ENCODE measurements around the gene CCDC57.

The CCDC57 gene

DNA sequence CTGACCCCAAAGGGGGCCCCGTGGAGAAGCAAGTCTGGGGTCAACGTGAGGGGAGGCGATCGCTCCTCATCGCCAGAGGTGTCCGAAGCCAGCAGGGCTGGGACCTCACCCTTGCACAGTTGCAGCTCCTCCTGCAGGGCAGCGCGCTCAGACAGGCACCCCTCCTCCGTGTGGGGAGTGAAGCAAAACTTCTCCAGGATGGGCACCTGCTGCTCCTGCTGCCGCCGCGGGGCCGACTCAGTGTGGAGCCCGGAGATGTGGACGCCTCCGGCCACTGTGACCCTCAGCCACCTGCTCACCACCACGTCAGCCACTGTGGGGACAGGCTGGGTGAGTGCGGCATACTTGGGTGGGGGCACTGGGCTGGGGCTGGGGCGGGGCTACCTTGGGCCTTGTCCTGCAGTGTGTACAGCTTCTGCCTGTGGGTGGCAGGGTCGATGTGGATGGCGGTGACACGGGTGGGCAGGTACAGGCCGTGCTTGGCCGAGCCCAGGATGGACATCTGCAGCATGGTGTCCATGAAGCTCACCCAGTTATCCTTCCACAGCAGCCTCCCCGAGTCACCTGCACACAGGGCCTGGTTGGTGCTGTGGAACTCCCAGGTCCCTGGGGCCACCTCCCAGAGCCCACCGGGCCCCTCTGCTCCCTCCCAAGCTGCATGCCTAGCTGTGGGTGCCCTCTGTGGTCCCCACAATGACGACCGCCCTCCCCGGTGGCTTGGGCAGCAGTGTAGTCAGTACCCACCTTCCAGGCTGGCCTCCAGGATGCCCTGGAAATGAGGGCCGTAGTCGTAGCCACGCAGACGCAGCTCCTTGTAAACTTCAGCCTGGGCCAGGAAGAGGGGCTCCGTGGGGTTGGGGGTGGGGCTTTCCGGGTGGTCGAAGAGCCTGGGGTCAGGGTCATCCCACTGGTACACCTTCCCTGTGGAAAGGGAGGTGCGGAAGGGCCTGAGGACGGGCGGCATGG is 125.4 kb downstream of the CCDC57 start:
- no peak for DNase-seq (ENCODE audit: low read depth)
- TF ChIP-seq, protein P1, sequence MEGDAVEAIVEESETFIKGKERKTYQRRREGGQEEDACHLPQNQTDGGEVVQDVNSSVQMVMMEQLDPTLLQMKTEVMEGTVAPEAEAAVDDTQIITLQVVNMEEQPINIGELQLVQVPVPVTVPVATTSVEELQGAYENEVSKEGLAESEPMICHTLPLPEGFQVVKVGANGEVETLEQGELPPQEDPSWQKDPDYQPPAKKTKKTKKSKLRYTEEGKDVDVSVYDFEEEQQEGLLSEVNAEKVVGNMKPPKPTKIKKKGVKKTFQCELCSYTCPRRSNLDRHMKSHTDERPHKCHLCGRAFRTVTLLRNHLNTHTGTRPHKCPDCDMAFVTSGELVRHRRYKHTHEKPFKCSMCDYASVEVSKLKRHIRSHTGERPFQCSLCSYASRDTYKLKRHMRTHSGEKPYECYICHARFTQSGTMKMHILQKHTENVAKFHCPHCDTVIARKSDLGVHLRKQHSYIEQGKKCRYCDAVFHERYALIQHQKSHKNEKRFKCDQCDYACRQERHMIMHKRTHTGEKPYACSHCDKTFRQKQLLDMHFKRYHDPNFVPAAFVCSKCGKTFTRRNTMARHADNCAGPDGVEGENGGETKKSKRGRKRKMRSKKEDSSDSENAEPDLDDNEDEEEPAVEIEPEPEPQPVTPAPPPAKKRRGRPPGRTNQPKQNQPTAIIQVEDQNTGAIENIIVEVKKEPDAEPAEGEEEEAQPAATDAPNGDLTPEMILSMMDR (conservative IDR thresholded peaks at IDR 0.05; ENCODE audit: control insufficient read depth, insufficient read depth, low read depth, low read length), result no peak
- no peak overlapping the region for H3K4me3 ChIP-seq (ENCODE audit: control insufficient read depth, low read depth, low read length)

DNA sequence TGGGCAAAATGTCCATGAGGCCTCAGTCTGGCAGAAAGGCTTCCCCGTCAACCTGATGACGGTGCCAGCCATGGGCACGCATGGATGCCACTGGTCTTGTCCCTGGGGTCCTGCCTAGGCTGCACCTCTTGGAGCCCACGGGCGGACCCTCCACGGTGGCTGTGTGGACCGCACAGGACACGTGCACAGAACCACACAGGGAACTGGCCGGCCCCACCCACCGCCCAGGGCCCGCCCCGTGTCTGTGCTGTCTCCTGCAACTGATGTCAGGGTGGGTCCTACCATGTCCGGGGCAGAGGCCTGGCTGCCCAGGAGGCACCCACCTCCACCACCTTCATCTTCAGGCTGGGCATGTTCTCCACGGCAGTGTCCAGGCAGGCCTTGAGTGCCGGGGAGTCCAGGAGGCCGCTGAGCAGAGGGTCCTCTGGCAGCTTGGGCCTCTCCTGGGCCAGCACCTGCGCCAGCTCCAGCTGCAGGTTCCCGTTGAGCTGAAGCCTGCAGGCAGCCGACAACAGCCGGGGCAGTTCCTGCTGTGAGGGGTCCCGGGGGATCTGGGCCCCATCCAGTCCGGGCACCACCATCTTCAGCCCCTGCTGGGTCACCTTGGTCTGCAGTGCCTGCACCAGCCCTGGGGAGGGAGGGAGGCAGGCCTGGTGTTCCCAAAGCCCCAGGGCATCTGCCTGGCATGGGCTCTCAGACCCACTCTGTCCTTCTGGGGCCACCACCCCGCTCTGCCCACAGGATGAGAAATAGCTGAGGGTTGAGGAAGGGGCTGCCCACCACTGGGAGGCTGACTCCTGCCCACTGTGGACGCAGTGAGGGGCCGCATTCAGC is 126.5 kb downstream of the CCDC57 start:
- no peak overlapping the region for H3K4me3 ChIP-seq (ENCODE audit: control insufficient read depth, low read depth, low read length)
- TF ChIP-seq, protein P1 (conservative IDR thresholded peaks at IDR 0.05; ENCODE audit: control insufficient read depth, insufficient read depth, low read depth, low read length), result no peak
- DNase-seq (ENCODE audit: low read depth), result no peak

DNA sequence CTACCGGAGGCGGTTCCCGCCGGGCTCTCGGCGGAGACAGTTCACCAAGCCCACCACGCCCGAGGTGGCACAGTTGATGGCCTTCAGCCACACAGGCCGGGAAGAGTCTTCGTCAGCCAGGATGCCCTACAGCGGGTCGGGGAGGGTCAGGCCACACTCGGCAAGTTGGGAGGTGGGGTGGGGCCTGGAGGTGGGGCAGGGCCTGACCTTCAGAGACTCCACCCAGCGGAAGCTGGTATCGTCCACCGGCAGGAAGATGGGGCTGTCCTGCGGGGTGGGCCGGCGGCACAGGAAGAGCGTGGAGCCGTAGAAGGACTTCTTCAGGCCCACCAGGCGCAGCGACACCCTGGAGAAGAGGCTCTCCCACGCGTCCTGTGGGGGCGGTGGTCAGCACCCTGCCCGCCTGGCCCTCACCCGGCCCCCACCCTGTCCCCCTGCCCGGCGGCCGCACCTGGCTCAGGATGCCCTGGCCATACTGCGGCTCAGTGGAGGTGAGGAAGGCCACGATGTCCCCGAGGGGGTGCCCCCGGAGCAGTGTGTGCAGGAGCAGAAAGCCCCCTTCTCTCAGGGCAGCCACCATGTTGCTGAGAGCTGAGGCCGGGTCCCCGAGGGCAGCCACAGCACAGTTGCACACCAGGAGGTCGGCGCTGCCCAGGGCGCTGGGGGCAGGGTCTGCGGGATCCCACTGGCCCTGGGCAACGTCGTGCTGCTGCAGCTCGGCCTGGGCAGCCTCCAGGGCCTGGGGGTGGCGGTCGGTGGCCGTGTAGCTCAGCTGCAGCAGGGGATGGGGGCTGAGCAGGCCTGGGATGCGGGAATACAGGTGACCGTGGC is 127.4 kb downstream of the CCDC57 start:
- no peak for DNase-seq (ENCODE audit: low read depth)
- H3K4me3 ChIP-seq (ENCODE audit: control insufficient read depth, low read depth, low read length), result no peak overlapping the region

DNA sequence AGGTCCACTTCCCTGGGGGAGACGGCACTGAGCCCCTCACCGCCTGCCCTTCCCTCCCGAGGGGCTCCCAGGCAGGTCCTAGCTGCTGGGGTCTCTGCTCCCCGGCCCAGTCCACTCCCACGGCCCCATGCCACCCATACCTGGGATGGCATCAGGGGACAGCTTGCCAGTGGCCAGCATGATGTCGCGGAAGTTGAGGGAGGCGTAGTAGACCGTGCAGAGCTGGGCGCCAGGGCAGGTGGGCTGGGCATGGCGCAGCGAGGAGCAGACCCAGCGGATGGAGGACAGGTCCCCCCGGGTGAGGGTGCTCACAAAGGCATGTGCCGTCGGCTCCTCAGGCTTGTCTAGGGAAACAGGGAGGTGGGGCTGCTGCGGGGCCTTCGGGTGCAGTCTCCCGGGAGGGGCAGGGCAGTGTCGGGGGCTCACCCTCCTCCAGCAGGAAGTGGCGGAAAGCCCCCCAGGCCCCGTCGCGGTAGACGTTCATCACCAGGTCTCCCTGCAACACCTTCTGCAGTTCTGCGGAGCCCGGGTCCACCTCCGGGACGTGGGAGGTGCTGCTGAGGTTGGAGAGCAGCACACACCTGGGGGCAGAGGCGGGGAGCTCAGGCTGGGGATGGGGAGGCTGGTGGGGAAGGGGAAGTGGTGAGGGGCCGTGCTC is 128.1 kb downstream of the CCDC57 start:
- TF ChIP-seq, protein P1 (conservative IDR thresholded peaks at IDR 0.05; ENCODE audit: control insufficient read depth, insufficient read depth, low read depth, low read length), result no peak
- no peak for DNase-seq (ENCODE audit: low read depth)
- H3K4me3 ChIP-seq (ENCODE audit: control insufficient read depth, low read depth, low read length), result no peak overlapping the region

More for the DNA sequence above, 127.4 kb downstream of the CCDC57 start:
- TF ChIP-seq, protein P1 (conservative IDR thresholded peaks at IDR 0.05; ENCODE audit: control insufficient read depth, insufficient read depth, low read depth, low read length), result no peak

DNA sequence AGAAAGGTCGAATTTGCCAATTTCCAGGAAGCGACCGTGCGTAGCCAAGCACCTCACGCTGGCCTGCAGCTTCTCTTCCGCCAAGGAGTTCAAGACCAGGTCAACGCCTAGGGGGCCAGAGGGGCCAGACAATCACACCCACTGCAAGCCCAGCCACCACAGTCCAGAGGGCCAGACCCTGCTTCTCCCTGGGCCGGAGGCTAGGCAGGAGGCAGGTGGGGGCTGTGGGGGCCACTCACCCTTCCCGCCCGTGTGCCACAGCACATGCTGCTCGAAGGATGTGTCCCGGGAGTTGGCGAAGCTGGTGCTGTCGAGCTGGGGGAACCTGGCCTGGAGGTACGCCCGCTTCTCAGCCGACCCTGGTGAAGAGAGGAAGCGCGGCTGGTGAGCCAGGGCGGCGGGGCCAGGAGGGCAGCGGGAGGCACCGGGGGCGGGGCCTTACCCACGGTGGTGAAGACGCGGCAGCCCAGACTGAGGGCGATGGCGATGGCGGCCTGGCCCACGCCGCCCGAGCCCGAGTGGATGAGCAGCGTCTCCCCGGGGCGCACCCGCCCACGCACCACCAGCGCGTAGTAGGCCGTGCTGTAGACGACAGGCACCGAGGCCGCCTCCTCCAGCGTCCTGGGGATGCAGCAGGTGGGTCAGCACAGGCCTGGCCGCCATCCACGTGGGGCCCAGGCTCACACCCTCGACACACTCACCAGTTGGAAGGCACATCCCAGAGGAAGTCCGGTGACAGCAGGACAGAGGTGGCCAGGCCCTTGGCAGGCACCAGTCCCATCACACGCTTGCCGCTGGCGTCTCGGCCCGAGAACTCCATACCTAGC is 128.9 kb downstream of the CCDC57 start:
- TF ChIP-seq, protein P1 (conservative IDR thresholded peaks at IDR 0.05; ENCODE audit: control insufficient read depth, insufficient read depth, low read depth, low read length), result no peak
- no peak overlapping the region for H3K4me3 ChIP-seq (ENCODE audit: control insufficient read depth, low read depth, low read length)
- DNase-seq (ENCODE audit: low read depth), result no peak

Data from fibroblast of mammary gland (primary cell).